ENCODE results near the gene CADM2. TPM values are rescaled to one million over a fixed set of nuclear protein-coding genes. Genes with fewer than 3 reads are reported as not detected.

Gene CADM2
- total RNA-seq, 2 experiments from 2014 or later: 0.30 to 0.58 TPM

DNA sequence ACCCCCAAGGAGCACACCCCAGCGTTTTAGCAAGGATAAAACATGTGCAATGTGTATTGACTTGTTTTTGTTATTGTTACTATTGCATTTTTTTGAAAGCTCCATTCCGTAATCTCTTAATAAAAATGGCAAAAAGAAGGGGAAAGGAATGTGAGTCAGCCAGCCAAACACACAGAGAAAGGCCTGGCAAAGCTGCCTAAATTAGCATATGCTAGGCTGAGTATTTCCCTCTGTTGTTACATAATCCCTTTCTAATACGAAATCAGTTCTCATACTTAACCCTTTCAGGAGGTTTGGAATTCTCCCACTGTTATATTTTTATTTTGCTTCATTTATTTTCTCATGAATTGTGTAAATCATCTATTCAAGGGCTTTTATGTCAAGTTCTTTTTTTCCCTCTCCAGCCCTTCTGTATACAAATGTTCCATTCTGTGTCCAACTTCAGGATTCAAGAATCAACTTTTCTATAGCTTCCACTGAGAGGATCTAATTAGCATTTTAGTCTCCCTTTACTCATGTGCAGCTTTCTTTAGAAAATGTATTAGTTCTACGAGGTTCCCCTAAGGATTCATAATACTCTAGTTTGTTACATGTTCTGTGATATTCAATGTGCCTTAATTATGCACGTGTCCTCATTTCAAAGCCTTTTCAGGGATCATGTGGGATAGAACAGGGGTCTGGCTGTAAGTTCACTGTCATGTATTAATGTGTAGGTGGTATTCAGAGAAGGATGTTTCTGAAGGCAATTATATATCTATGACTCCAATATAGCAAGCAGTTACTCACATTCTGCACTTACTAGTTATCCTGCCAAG lies 9.2 kb downstream of the CADM2 start:
- DNase-seq (no peak), ATAC-seq (no peak)
- Mint-ChIP-seq H3K9me3 (ENCODE audit: low read depth) (peaks cover 3% of the 10 kb centered on the region), H3K4me1 (no peaks in the 10 kb centered on the region), H3K4me3 (no peak overlapping the region), H3K36me3 (no peaks in the 10 kb centered on the region), H3K27me3 (no peaks in the 10 kb centered on the region), H3K27ac (no peak overlapping the region)
- CTCF ChIA-PET: no interaction called here

DNA sequence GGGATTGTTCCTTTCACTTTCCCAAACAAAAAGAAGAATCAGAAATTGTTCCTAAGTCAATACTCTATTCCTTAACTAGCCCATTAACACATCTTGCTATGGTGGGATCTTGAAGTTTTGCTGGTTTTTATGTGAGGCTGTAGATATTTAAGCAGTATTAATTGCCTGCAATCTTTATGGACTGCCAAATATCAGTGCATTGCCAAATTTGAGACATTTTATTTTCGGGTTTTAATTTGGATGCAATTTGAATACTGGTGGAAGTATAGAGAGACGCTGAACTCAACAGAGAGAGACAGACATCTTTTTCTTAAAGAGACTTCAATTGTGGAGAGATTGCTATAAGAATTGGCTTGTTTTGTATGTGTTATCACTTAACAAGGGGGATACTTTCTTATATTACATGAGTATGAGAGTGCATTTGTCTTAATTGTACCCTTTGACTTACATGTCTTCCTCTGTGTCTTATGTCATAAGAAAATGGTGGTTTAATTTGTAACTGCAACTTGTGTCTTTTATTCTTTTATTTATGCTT lies 10.0 kb downstream of the CADM2 start:
- CTCF ChIA-PET: no interaction called here
- H3K4me3 Mint-ChIP-seq: no peak overlapping the region

GRCh38 chr3:84974347-84974746 lies 15.6 kb downstream of the CADM2 start:
- no peaks in the 10 kb centered on the region for H3K4me1 Mint-ChIP-seq
- H3K9me3 Mint-ChIP-seq (ENCODE audit: low read depth): peaks cover 4% of the 10 kb centered on the region
- H3K4me3 Mint-ChIP-seq: no peak overlapping the region
- no peaks in the 10 kb centered on the region for H3K36me3 Mint-ChIP-seq
- no peak overlapping the region for H3K27ac Mint-ChIP-seq
- no peak for ATAC-seq
- DNase-seq: no peak
- CTCF ChIA-PET: no interaction called here
- H3K27me3 Mint-ChIP-seq: no peaks in the 10 kb centered on the region

More for the DNA sequence above, 10.0 kb downstream of the CADM2 start:
- DNase-seq: no peak
- H3K4me1 Mint-ChIP-seq: no peaks in the 10 kb centered on the region
- ATAC-seq: no peak
- no peak overlapping the region for H3K27ac Mint-ChIP-seq
- peaks cover 3% of the 10 kb centered on the region for H3K9me3 Mint-ChIP-seq (ENCODE audit: low read depth)
- no peaks in the 10 kb centered on the region for H3K27me3 Mint-ChIP-seq
- H3K36me3 Mint-ChIP-seq: no peaks in the 10 kb centered on the region

DNA sequence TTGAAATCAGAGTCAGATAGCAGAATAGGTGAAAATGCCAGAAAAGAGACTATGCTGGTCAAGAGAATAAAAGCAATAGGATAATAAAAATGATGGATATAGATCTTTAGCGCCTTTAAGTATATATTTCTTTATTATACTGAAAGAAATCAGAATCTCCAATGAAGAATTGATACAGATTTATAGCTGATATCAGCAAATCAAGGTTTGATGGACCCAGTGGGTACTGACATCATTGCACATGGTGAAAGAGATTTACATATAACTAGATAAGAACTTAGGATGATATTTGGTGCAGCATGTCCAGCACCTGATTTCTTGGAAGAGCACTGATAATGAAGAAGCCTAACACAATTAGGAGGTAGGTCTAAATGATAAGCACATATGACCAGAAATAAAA lies 18.2 kb downstream of the CADM2 start:
- no peaks in the 10 kb centered on the region for H3K4me1 Mint-ChIP-seq
- CTCF ChIA-PET: no interaction called here
- no peak overlapping the region for H3K27ac Mint-ChIP-seq
- no peak for ATAC-seq
- DNase-seq: no peak
- H3K36me3 Mint-ChIP-seq: no peaks in the 10 kb centered on the region
- H3K4me3 Mint-ChIP-seq: no peak overlapping the region
- no peaks in the 10 kb centered on the region for H3K27me3 Mint-ChIP-seq
- peaks cover 7% of the 10 kb centered on the region for H3K9me3 Mint-ChIP-seq (ENCODE audit: low read depth)

DNA sequence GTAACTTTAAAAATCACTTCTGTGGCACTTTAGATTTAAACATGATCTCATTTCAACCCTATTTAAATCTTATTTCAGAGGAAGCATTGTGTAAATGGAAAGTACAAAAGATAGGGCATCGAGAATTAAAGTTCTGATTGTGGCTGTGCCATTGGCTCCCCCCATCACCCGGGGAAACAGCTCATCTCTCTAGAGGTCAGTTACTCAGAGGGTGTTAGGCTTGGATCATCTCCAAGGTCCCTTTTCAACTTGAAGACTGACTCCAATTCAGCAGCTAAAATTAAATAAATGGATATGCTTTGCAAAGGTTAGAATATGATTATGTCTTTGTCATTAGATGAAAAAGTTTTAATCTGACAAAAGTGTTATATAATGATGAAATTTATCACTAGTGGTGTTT lies 20.1 kb downstream of the CADM2 start:
- Mint-ChIP-seq H3K36me3 (no peaks in the 10 kb centered on the region), H3K4me3 (no peak overlapping the region), H3K27ac (no peak overlapping the region), H3K4me1 (no peaks in the 10 kb centered on the region), H3K9me3 (ENCODE audit: low read depth) (peaks cover 4% of the 10 kb centered on the region), H3K27me3 (no peaks in the 10 kb centered on the region)
- ATAC-seq (no peak), DNase-seq (no peak)
- CTCF ChIA-PET: no interaction called here

DNA sequence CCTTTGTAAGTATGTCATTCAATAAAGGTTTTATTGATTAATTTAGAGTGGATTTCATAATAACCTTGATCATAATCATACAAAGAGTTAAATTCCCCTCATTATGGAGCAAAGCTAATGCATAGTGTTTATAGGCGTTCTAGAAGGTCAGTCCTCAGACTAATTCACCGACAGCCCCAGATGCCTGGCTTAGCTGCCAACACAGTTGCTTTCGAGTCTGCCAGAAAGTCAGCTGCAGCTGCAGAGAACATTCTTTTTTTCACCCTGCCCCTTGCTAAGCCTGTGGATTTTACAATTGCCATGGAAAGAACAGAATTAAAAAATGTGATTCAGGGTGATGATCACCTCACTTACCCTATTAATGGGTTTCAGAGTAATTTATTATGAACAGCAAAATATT lies 21.2 kb downstream of the CADM2 start:
- Mint-ChIP-seq H3K27me3 (no peaks in the 10 kb centered on the region), H3K4me1 (no peaks in the 10 kb centered on the region), H3K9me3 (ENCODE audit: low read depth) (peaks cover 7% of the 10 kb centered on the region), H3K27ac (no peak overlapping the region), H3K4me3 (no peak overlapping the region), H3K36me3 (no peaks in the 10 kb centered on the region)
- DNase-seq (no peak), ATAC-seq (no peak)
- CTCF ChIA-PET: no interaction called here

DNA sequence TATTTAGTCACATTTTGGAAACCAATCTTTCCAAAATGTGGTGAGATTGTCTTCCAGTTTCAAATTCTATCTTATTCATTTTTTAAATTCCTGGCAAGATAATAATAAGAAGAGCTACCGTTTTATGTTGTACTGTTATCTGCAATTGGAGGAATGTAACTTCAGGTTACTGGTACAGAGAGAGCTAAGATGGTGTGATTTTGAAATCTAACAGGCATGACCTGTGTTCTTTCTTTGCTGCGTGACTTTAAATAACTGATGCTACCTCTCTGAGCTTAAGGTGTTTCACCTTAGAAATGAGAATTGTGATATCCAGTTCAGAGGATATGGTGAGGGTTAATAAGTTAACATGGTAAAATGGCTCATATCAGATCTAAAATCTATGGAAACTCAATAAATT lies 21.7 kb downstream of the CADM2 start:
- DNase-seq (no peak), ATAC-seq (no peak)
- H3K27me3 Mint-ChIP-seq: no peaks in the 10 kb centered on the region
- CTCF ChIA-PET: no interaction called here
- H3K4me1 Mint-ChIP-seq: no peaks in the 10 kb centered on the region
- H3K27ac Mint-ChIP-seq: no peak overlapping the region
- H3K4me3 Mint-ChIP-seq: no peak overlapping the region
- H3K36me3 Mint-ChIP-seq: no peaks in the 10 kb centered on the region
- peaks cover 7% of the 10 kb centered on the region for H3K9me3 Mint-ChIP-seq (ENCODE audit: low read depth)

- ATAC-seq: no peak
- CTCF ChIA-PET: interaction anchor here (1.3 kb wide), 1 partner anchor 10 kb away, joined by 3 read pairs; no protein-coding TSS in a partner anchor
- Mint-ChIP-seq H3K36me3 (no peaks in the 10 kb centered on the region), H3K27me3 (no peaks in the 10 kb centered on the region), H3K4me3 (no peak overlapping the region), H3K27ac (no peak overlapping the region), H3K9me3 (ENCODE audit: low read depth) (peaks cover 7% of the 10 kb centered on the region), H3K4me1 (no peaks in the 10 kb centered on the region)
- no peak for DNase-seq
Measured at GRCh38 chr3:84983490-84983889, 24.7 kb downstream of the CADM2 start.

- CTCF ChIA-PET: interaction anchor here (1.3 kb wide), 1 partner anchor 9 kb away, joined by 3 read pairs; no protein-coding TSS in a partner anchor
- Mint-ChIP-seq H3K27me3 (no peaks in the 10 kb centered on the region), H3K36me3 (no peaks in the 10 kb centered on the region), H3K4me3 (no peak overlapping the region), H3K9me3 (ENCODE audit: low read depth) (peaks cover 7% of the 10 kb centered on the region), H3K4me1 (no peaks in the 10 kb centered on the region), H3K27ac (no peak overlapping the region)
- ATAC-seq: no peak
- DNase-seq: no peak
Measured at GRCh38 chr3:84984429-84984828, 25.6 kb downstream of the CADM2 start.

DNA sequence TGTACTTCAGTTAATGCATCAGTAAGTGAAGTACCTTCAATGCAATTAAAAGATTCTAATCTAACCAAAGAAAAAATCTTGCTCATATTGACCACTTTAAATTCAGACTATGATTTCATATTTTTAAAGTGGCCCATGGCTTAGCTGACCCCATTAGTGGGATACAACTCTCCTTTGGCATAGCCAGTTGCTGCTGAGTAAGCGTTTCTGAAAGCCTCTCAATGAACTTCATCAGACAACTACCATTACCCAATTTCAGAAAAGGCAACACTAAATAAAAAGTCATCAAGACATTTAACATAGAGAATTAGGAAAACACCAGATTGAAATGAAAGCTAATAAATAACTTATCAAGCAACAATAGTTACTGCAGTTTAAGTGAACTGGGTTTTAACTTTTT lies 27.0 kb downstream of the CADM2 start:
- H3K9me3 Mint-ChIP-seq (ENCODE audit: low read depth): peaks cover 4% of the 10 kb centered on the region
- H3K27me3 Mint-ChIP-seq: no peaks in the 10 kb centered on the region
- CTCF ChIA-PET: no interaction called here
- DNase-seq (no peak), ATAC-seq (no peak)
- H3K4me1 Mint-ChIP-seq: no peaks in the 10 kb centered on the region
- no peaks in the 10 kb centered on the region for H3K36me3 Mint-ChIP-seq
- H3K4me3 Mint-ChIP-seq: no peak overlapping the region
- H3K27ac Mint-ChIP-seq: no peak overlapping the region

DNA sequence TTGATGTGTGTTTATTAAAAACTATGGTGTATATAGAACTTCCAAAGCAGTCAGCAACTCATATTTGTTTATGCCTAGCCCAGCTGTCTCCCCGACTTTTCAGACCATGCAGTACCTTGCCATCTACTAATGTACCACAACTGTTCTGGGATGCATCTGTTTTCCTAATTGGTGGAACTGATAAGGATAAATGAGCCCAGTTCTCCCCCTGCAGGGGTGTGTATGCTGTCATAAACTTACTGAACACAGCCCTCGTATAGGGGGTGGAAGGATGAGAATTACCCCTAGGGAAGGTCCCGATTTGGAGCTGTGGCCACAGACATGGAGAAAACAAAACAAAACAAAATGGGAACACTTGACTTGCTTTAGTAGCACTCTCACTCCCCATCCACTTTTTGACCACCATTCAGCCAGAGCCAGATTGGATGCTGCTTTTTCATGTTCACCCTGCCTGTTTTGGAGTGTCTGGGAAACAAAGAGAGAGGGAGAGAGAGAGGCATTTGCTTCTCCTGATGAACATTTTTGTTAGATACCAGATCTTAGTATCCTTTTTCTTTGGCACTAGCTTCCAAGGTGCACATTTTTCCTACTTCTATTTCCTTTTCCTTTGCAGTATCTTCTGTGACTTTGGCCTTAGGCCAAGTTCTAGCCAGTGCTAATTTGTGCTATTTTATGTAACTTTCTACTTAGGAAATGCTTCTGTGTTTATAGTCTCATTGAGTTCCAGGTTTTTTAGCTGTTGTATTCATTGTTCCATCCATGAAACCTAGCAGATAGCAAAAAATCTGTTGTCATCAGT lies 29.1 kb downstream of the CADM2 start:
- CTCF ChIA-PET: no interaction called here
- Mint-ChIP-seq H3K4me3 (no peak overlapping the region), H3K4me1 (no peaks in the 10 kb centered on the region), H3K27me3 (no peaks in the 10 kb centered on the region), H3K36me3 (no peaks in the 10 kb centered on the region), H3K27ac (no peak overlapping the region), H3K9me3 (ENCODE audit: low read depth) (peaks cover 4% of the 10 kb centered on the region)
- DNase-seq: no peak
- no peak for ATAC-seq

DNA sequence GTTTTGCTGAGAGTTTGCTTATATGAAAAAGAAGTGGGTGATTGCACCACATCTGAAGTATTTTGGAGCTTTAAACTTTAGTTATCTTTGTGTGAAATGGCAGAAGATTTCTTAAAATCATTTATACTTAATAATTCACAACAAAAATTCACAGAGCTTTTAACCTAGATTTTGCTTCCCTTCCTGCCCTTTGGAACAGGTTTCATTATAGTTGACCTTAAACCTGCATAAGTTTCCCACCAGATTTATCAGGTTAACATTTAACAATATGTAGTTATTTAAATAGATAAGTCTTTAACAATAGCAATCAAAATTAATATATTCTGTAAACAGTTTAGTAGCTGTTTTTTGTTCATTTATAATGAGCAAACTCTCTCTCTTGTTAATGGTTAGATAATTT lies 30.3 kb downstream of the CADM2 start:
- peaks cover 2% of the 10 kb centered on the region for H3K9me3 Mint-ChIP-seq (ENCODE audit: low read depth)
- no peaks in the 10 kb centered on the region for H3K27me3 Mint-ChIP-seq
- no peaks in the 10 kb centered on the region for H3K36me3 Mint-ChIP-seq
- no peak overlapping the region for H3K4me3 Mint-ChIP-seq
- CTCF ChIA-PET: no interaction called here
- no peak overlapping the region for H3K27ac Mint-ChIP-seq
- ATAC-seq: no peak
- DNase-seq: no peak
- no peaks in the 10 kb centered on the region for H3K4me1 Mint-ChIP-seq

DNA sequence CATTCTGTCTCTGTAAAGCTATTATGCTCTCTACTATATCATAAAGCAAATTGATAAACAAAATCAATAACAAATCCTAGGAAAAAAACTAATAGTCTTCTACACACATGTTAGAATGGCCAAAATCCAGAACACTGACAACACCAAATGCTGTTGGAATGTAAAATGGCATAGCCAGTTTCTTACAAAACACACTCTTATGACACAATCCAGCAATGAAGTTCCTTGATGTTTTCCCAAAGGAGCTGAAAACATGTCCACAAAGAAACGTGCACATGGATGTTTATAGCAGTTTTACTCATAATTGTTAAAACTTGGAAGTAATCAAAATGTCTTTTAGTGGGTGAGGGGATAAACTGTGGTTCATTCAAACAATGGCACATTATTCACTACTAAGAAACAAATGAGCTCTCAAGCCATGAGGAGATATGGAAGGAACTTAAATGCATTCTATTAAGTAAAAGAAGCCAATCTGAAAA lies 32.7 kb downstream of the CADM2 start:
- CTCF ChIA-PET: no interaction called here
- H3K27me3 Mint-ChIP-seq: no peaks in the 10 kb centered on the region
- H3K4me3 Mint-ChIP-seq: no peak overlapping the region
- H3K36me3 Mint-ChIP-seq: no peaks in the 10 kb centered on the region
- ATAC-seq: no peak
- no peak for DNase-seq
- peaks cover 2% of the 10 kb centered on the region for H3K9me3 Mint-ChIP-seq (ENCODE audit: low read depth)
- H3K4me1 Mint-ChIP-seq: no peaks in the 10 kb centered on the region
- no peak overlapping the region for H3K27ac Mint-ChIP-seq

- CTCF ChIA-PET: interaction anchor here (1.1 kb wide), 1 partner anchor 10 kb away, joined by 3 read pairs; no protein-coding TSS in a partner anchor
- Mint-ChIP-seq H3K9me3 (ENCODE audit: low read depth) (no peaks in the 10 kb centered on the region), H3K36me3 (no peaks in the 10 kb centered on the region), H3K4me3 (no peak overlapping the region), H3K27me3 (no peaks in the 10 kb centered on the region), H3K27ac (no peak overlapping the region), H3K4me1 (no peaks in the 10 kb centered on the region)
- DNase-seq: no peak
- ATAC-seq: no peak
Measured at GRCh38 chr3:84993956-84994355, 35.2 kb downstream of the CADM2 start.
